Nephron (organoid): Measurements from ENCODE around the gene PTPRD.

Experiments
- H3K27ac Mint-ChIP-seq, 3 experiments: 2 replicates each; pipeline ENCODE4 v1.8.0; 2020; ENCODE audit warnings: mixed read lengths in 3 of 3, mild to moderate bottlenecking in 2 of 3, moderate library complexity in 1 of 3
- H3K27me3 Mint-ChIP-seq: 2 replicates; pipeline ENCODE4 v1.8.0; 2021; ENCODE audit warnings: low read depth, mild to moderate bottlenecking, moderate library complexity, mixed read lengths
- H3K36me3 Mint-ChIP-seq: 2 replicates; pipeline ENCODE4 v1.8.0; 2020; ENCODE audit warnings: low read depth, mixed read lengths
- H3K4me1 Mint-ChIP-seq: 2 replicates; pipeline ENCODE4 v1.8.0; 2020; ENCODE audit warnings: mixed read lengths
- H3K4me3 Mint-ChIP-seq, 3 experiments: 2 replicates each; pipeline ENCODE4 v1.8.0; 2020; ENCODE audit warnings: mild to moderate bottlenecking in 3 of 3, mixed read lengths in 3 of 3, moderate library complexity in 2 of 3
- H3K9me3 Mint-ChIP-seq: 2 replicates; pipeline ENCODE4 v1.8.0; 2020; ENCODE audit warnings: mixed read lengths
- CTCF ChIP-seq, 3 experiments: fragments of 200-600 bp; sonication (generic); IDR thresholded peaks; one replicate each; pipeline ENCODE4 v1.5.0; 2021; ENCODE audit warnings: antibody characterized with exemption in 3 of 3; ENCODE audit not compliant: unreplicated experiment in 3 of 3

The PTPRD gene

GRCh38 chr9:8391132-8391531 is 2221.7 kb downstream of the PTPRD start:
- Mint-ChIP-seq H3K4me1 (peaks cover 58% of the 10 kb centered on the region), H3K9me3 (no peaks in the 10 kb centered on the region), H3K36me3 (peaks cover 65% of the 10 kb centered on the region), H3K27me3 (peaks cover 2% of the 10 kb centered on the region), H3K27ac (peak overlapping the region in 2 of 3 experiments; percentile 28 to 82), H3K4me3 (no peak overlapping the region)
- TF ChIP-seq CTCF (IDR thresholded peaks at IDR 0.05; ENCODE audit: unreplicated experiment in 3 of 3): no peak

GRCh38 chr9:8390571-8390970 is 2222.2 kb downstream of the PTPRD start:
- Mint-ChIP-seq H3K9me3 (no peaks in the 10 kb centered on the region), H3K4me1 (peaks cover 57% of the 10 kb centered on the region), H3K4me3 (no peak overlapping the region), H3K27me3 (peaks cover 3% of the 10 kb centered on the region), H3K36me3 (peaks cover 67% of the 10 kb centered on the region), H3K27ac (peak overlapping the region; percentile 28 to 82 (median 50))
- TF ChIP-seq CTCF (IDR thresholded peaks at IDR 0.05; ENCODE audit: unreplicated experiment in 3 of 3): no peak

GRCh38 chr9:8389531-8389930 is 2223.3 kb downstream of the PTPRD start:
- H3K36me3 Mint-ChIP-seq: peaks cover 67% of the 10 kb centered on the region
- H3K27me3 Mint-ChIP-seq: peaks cover 3% of the 10 kb centered on the region
- no peak overlapping the region for H3K4me3 Mint-ChIP-seq
- H3K9me3 Mint-ChIP-seq: no peaks in the 10 kb centered on the region
- no peak for TF ChIP-seq CTCF (IDR thresholded peaks at IDR 0.05; ENCODE audit: unreplicated experiment in 3 of 3)
- H3K27ac Mint-ChIP-seq: no peak overlapping the region
- H3K4me1 Mint-ChIP-seq: peaks cover 49% of the 10 kb centered on the region

GRCh38 chr9:8388132-8388531 is 2224.7 kb downstream of the PTPRD start:
- Mint-ChIP-seq H3K9me3 (no peaks in the 10 kb centered on the region), H3K27ac (no peak overlapping the region), H3K27me3 (peaks cover 3% of the 10 kb centered on the region), H3K36me3 (peaks cover 68% of the 10 kb centered on the region), H3K4me1 (peaks cover 44% of the 10 kb centered on the region), H3K4me3 (no peak overlapping the region)
- TF ChIP-seq CTCF (IDR thresholded peaks at IDR 0.05; ENCODE audit: unreplicated experiment in 3 of 3): no peak

GRCh38 chr9:8384091-8384490 is 2228.7 kb downstream of the PTPRD start:
- Mint-ChIP-seq H3K4me3 (no peak overlapping the region), H3K27me3 (peaks cover 7% of the 10 kb centered on the region), H3K9me3 (no peaks in the 10 kb centered on the region), H3K36me3 (peaks cover 46% of the 10 kb centered on the region), H3K4me1 (peaks cover 39% of the 10 kb centered on the region), H3K27ac (peak overlapping the region in 1 of 3 experiments; percentile 78)
- TF ChIP-seq CTCF (IDR thresholded peaks at IDR 0.05; ENCODE audit: unreplicated experiment in 3 of 3): no peak

GRCh38 chr9:8382777-8383527 is 2229.8 kb downstream of the PTPRD start:
- no peak for TF ChIP-seq CTCF (IDR thresholded peaks at IDR 0.05; ENCODE audit: unreplicated experiment in 3 of 3)
- H3K27ac Mint-ChIP-seq: peak overlapping the region in 2 of 3 experiments; percentile 36 to 78
- peaks cover 7% of the 10 kb centered on the region for H3K27me3 Mint-ChIP-seq
- peaks cover 43% of the 10 kb centered on the region for H3K4me1 Mint-ChIP-seq
- H3K36me3 Mint-ChIP-seq: peaks cover 37% of the 10 kb centered on the region
- no peaks in the 10 kb centered on the region for H3K9me3 Mint-ChIP-seq
- no peak overlapping the region for H3K4me3 Mint-ChIP-seq
